ENCODE results near the gene CTBS. TPM values are rescaled to one million over a fixed set of nuclear protein-coding genes. Genes with fewer than 3 reads are reported as not detected.

CTBS gene
- 12.2 and 15.3 TPM in 2 replicates for total RNA-seq

DNA sequence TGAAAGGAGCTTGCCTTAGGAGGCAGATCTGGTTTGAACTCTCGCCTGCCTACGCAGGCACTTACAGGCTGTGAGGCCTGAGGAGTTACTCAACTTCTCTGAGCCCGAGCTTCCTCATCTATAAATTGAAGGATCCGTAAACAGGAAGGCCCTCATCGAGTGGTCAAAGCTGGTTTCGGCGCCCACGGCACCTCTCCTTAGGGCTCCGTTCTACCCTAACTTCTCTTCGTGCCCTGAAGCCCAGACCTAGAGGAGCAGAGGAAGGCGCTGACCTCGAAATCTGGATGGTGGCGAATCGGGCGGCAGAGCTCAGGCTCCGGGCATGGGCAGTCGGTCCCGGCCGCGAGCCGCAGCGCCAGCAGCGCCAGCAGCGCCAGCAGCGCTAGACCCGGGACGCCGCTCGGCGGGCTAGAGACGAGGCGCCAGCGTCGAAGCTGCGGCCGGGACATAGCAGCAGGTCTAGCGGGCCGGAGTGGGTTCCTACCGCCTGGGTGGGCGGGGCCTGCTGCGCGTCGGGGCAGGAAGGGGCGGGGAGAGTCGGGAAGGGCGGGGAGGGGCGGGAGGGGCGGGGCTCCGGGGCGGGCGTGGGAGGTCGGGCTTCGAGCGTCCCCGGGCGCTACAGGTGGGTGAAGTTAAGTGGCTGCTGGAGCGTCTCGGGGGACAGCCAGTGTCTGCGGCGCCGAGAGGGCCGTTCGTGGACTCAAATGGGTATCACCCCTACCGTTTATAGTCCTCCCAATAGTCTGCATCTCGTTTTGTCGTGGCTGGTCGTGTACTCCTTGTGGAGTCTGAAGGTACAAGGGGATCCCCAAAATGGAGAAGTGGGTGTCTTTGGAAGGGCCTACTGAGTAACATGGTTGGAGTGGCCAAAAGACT, at the start of gene CTBS:
CTBS (minus strand) TSS at position 474 of the 876 bp plus-strand sequence; CDS start at position 449, 25 bp downstream.

GRCh38 chr1:84506002-84506728, 68.1 kb downstream of the CTBS start, which contains the start of the genes GNG5 and SPATA1:
TSS of gene GNG5 (minus strand) at chr1:84506581. CDS start at chr1:84506091, 490 bp downstream.
TSS of gene SPATA1 (plus strand) at chr1:84506386. CDS start at chr1:84516360, 9,974 bp downstream.

Other genes with a start within 250 kb of the CTBS start
- not detected in 2 replicates for gene DNASE2B, start 176.0 kb downstream of the CTBS start, total RNA-seq
- 26.5 and 39.8 TPM in 2 replicates for gene RPF1, start 95.2 kb downstream of the CTBS start, total RNA-seq
- gene SPATA1, start 68.1 kb downstream of the CTBS start, total RNA-seq: 0.43 and 0.88 TPM in 2 replicates
- 36.1 and 36.8 TPM in 2 replicates for gene GNG5, start 67.9 kb downstream of the CTBS start, total RNA-seq
- 6.6 and 21.6 TPM in 2 replicates for gene SSX2IP, start 116.0 kb upstream of the CTBS start, total RNA-seq

Measured in placental pericyte (primary cell).